ENCODE measurements around the gene DPM2.

DPM2 gene

GRCh38 chr9:127960410-127961154, 22.9 kb upstream of the DPM2 start:
- H3K27ac ChIP-seq (ENCODE audit: low read depth, low read length): peak overlapping the region; percentile 98
- no peak overlapping the region for H3K9ac ChIP-seq (ENCODE audit: low read length)
- no peaks in the 10 kb centered on the region for H3K36me3 ChIP-seq (ENCODE audit: control insufficient read depth, insufficient read depth, low read length)
- H3K4me1 ChIP-seq (ENCODE audit: control insufficient read depth, insufficient read depth, low read length): peaks cover 46% of the 10 kb centered on the region
- H3K4me3 ChIP-seq (ENCODE audit: low read length): no peak overlapping the region
- H3K27me3 ChIP-seq (ENCODE audit: control insufficient read depth, insufficient read depth, low read length): no peaks in the 10 kb centered on the region

- Histone ChIP-seq H3K27me3 (ENCODE audit: control insufficient read depth, insufficient read depth, low read length) (no peaks in the 10 kb centered on the region), H3K36me3 (ENCODE audit: control insufficient read depth, insufficient read depth, low read length) (no peaks in the 10 kb centered on the region), H3K9ac (ENCODE audit: low read length) (no peak overlapping the region), H3K4me3 (ENCODE audit: low read length) (no peak overlapping the region), H3K27ac (ENCODE audit: low read depth, low read length) (peak overlapping the region; percentile 98), H3K4me1 (ENCODE audit: control insufficient read depth, insufficient read depth, low read length) (peaks cover 48% of the 10 kb centered on the region)
Measured at GRCh38 chr9:127959841-127960409, 22.3 kb upstream of the DPM2 start.

DNA sequence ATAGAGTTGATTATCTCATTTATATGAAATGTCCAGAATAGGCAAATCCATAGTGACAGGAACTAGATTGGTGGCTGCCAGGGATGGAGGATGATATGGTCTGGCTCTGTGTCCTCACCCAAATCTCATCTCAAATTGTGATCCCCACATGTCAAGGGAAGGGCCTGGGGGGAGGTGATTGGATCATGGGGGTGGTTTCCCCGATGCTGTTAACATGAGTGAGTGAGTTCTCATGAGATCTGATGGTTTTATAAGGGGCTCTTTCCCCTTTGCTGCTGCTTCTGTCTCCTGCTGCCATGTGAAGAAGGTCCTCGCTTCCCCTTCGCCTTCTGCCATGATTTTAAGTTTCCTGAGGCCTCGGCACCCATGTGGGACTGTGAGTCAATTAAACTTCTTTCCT, 21.7 kb upstream of the DPM2 start:
- no peaks in the 10 kb centered on the region for H3K36me3 ChIP-seq (ENCODE audit: control insufficient read depth, insufficient read depth, low read length)
- peak overlapping the region; percentile 98 for H3K27ac ChIP-seq (ENCODE audit: low read depth, low read length)
- H3K27me3 ChIP-seq (ENCODE audit: control insufficient read depth, insufficient read depth, low read length): no peaks in the 10 kb centered on the region
- H3K4me3 ChIP-seq (ENCODE audit: low read length): no peak overlapping the region
- no peak overlapping the region for H3K9ac ChIP-seq (ENCODE audit: low read length)
- H3K4me1 ChIP-seq (ENCODE audit: control insufficient read depth, insufficient read depth, low read length): peaks cover 50% of the 10 kb centered on the region

DNA sequence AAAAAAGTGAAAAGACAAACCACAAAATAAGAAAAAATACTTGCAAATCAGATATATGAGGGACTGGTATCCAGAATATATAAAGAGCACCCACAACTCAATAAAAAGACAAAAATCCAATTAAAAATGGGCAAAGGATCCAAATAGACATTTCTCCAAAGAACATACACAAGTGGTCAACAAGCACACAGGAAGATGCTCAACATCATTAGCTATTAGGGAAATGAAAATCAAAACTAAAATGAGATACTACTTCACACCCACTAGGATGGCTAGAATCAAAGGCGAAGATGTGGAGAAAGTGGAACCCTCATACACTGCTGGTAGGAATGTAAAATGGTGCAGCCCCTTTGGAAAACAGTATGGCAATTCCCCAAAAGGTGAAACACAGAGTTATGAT, 21.1 kb upstream of the DPM2 start:
- Histone ChIP-seq H3K27ac (ENCODE audit: low read depth, low read length) (no peak overlapping the region), H3K36me3 (ENCODE audit: control insufficient read depth, insufficient read depth, low read length) (no peaks in the 10 kb centered on the region), H3K4me1 (ENCODE audit: control insufficient read depth, insufficient read depth, low read length) (peaks cover 47% of the 10 kb centered on the region), H3K27me3 (ENCODE audit: control insufficient read depth, insufficient read depth, low read length) (no peaks in the 10 kb centered on the region), H3K4me3 (ENCODE audit: low read length) (no peak overlapping the region), H3K9ac (ENCODE audit: low read length) (no peak overlapping the region)

DNA sequence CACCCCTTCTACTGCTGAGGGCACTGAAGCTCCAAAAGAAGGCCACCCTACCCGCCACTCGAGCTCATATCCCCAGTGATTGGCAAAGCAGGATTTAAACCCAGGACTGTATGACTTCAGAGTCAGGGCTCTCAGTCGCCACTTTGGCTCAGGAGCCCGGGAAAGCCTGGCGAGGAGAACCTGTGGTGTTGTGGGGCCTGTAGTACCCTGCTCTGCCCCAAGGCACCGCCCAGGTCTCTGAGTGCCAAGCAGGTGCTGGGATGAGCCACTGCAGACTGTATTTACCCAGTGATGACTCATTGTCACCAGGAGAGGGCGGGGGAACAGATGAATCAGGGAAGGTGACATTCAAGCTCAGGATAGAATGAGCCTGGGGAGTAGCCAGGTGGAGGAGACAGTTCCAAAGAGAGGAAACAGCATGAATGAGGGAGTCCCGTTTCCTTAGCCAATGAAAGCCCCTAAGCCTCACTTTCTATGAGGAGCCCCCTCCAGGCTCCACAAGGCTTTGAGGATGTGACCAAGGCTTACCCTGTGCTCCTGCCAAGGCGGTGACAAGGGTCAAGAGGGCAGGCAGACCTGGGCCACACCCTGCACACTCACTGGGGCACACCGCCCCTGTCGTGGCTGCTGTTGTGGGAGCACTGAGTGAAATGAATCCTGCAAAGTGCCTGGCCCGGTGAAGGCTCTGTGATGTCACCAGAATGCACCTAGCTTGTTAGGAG, 17.8 kb upstream of the DPM2 start:
- peaks cover 29% of the 10 kb centered on the region for H3K4me1 ChIP-seq (ENCODE audit: control insufficient read depth, insufficient read depth, low read length)
- no peak overlapping the region for H3K9ac ChIP-seq (ENCODE audit: low read length)

GRCh38 chr9:127954831-127955293, 17.2 kb upstream of the DPM2 start:
- Histone ChIP-seq H3K27me3 (ENCODE audit: control insufficient read depth, insufficient read depth, low read length) (no peaks in the 10 kb centered on the region), H3K4me1 (ENCODE audit: control insufficient read depth, insufficient read depth, low read length) (peaks cover 23% of the 10 kb centered on the region), H3K9ac (ENCODE audit: low read length) (no peak overlapping the region), H3K27ac (ENCODE audit: low read depth, low read length) (peak overlapping the region; percentile 41), H3K36me3 (ENCODE audit: control insufficient read depth, insufficient read depth, low read length) (no peaks in the 10 kb centered on the region), H3K4me3 (ENCODE audit: low read length) (no peak overlapping the region)

More for the DNA sequence above, 17.8 kb upstream of the DPM2 start:
- Histone ChIP-seq H3K4me3 (ENCODE audit: low read length) (no peak overlapping the region), H3K27ac (ENCODE audit: low read depth, low read length) (peak overlapping the region; percentile 54), H3K36me3 (ENCODE audit: control insufficient read depth, insufficient read depth, low read length) (no peaks in the 10 kb centered on the region), H3K27me3 (ENCODE audit: control insufficient read depth, insufficient read depth, low read length) (no peaks in the 10 kb centered on the region)

- Histone ChIP-seq H3K27ac (ENCODE audit: low read depth, low read length) (no peak overlapping the region), H3K4me1 (ENCODE audit: control insufficient read depth, insufficient read depth, low read length) (peaks cover 23% of the 10 kb centered on the region), H3K9ac (ENCODE audit: low read length) (no peak overlapping the region), H3K27me3 (ENCODE audit: control insufficient read depth, insufficient read depth, low read length) (no peaks in the 10 kb centered on the region), H3K4me3 (ENCODE audit: low read length) (no peak overlapping the region), H3K36me3 (ENCODE audit: control insufficient read depth, insufficient read depth, low read length) (no peaks in the 10 kb centered on the region)
Measured at GRCh38 chr9:127953768-127954505, 16.3 kb upstream of the DPM2 start.

GRCh38 chr9:127953154-127953553, 15.5 kb upstream of the DPM2 start:
- H3K4me1 ChIP-seq (ENCODE audit: control insufficient read depth, insufficient read depth, low read length): peaks cover 23% of the 10 kb centered on the region
- no peaks in the 10 kb centered on the region for H3K27me3 ChIP-seq (ENCODE audit: control insufficient read depth, insufficient read depth, low read length)
- no peak overlapping the region for H3K27ac ChIP-seq (ENCODE audit: low read depth, low read length)
- no peak overlapping the region for H3K4me3 ChIP-seq (ENCODE audit: low read length)
- H3K9ac ChIP-seq (ENCODE audit: low read length): no peak overlapping the region
- no peaks in the 10 kb centered on the region for H3K36me3 ChIP-seq (ENCODE audit: control insufficient read depth, insufficient read depth, low read length)

GRCh38 chr9:127950513-127951289, 13.0 kb upstream of the DPM2 start:
- H3K4me1 ChIP-seq (ENCODE audit: control insufficient read depth, insufficient read depth, low read length): peaks cover 20% of the 10 kb centered on the region
- H3K4me3 ChIP-seq (ENCODE audit: low read length): no peak overlapping the region
- no peaks in the 10 kb centered on the region for H3K27me3 ChIP-seq (ENCODE audit: control insufficient read depth, insufficient read depth, low read length)
- H3K9ac ChIP-seq (ENCODE audit: low read length): no peak overlapping the region
- H3K36me3 ChIP-seq (ENCODE audit: control insufficient read depth, insufficient read depth, low read length): peaks cover 2% of the 10 kb centered on the region
- peak overlapping the region; percentile 57 for H3K27ac ChIP-seq (ENCODE audit: low read depth, low read length)

- no peaks in the 10 kb centered on the region for H3K27me3 ChIP-seq (ENCODE audit: control insufficient read depth, insufficient read depth, low read length)
- H3K36me3 ChIP-seq (ENCODE audit: control insufficient read depth, insufficient read depth, low read length): peaks cover 2% of the 10 kb centered on the region
- peaks cover 12% of the 10 kb centered on the region for H3K4me1 ChIP-seq (ENCODE audit: control insufficient read depth, insufficient read depth, low read length)
- no peak overlapping the region for H3K4me3 ChIP-seq (ENCODE audit: low read length)
- no peak overlapping the region for H3K9ac ChIP-seq (ENCODE audit: low read length)
- H3K27ac ChIP-seq (ENCODE audit: low read depth, low read length): peak overlapping the region; percentile 57
Measured at GRCh38 chr9:127949827-127950512, 12.3 kb upstream of the DPM2 start.
